GM18907 (cell line): ENCODE results near the gene NELL1.
"Not testable (repeated sequence)": the region's sequence is repeated elsewhere in the genome, so short reads cannot be mapped to it uniquely, and the experiment has no call there.

Experiments
- ATAC-seq: cut with Tn5 transposase; IDR thresholded peaks from one replicate; pipeline ENCODE4 v1.9.1; 2021; ENCODE audit warnings: mild to moderate bottlenecking, moderate library complexity; ENCODE audit not compliant: unreplicated experiment

NELL1 gene

DNA sequence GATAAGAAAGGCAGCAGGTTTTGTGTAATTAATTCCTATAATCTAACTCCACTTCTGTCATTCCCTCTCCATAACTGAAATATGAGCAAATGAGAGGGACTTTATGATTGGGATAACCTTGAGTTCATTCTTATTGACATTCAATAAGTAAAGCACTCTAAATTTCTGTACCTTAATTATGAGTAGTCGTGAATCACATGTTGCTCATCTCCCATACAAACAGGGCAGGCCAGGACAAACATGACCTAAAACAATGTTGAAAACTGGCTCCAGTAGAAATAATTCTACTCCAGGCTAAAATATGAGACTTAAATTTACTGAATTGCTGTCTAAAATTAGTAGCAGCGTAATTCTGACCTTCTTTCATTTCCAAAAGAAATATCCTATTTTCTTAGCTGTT is 505.4 kb downstream of the NELL1 start:
- ATAC-seq = no peak

DNA sequence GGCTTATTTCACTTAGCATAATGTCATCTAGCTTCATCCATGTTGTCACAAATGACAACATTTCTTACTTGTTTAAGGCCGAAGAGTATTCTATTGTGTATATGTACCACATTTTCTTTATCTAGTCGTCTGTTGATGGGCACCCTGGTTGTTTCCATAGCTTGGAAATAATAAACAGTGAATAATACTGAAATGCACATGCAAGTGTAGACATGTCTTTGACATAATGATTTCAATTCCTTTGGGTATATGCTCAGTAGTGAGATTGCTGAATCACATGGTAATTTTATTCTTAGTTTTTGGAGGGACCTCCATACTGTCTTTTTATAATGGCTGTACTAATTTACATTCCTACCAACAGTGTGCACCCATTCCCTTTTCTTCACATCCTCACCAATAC is 508.0 kb downstream of the NELL1 start:
- no peak for ATAC-seq

DNA sequence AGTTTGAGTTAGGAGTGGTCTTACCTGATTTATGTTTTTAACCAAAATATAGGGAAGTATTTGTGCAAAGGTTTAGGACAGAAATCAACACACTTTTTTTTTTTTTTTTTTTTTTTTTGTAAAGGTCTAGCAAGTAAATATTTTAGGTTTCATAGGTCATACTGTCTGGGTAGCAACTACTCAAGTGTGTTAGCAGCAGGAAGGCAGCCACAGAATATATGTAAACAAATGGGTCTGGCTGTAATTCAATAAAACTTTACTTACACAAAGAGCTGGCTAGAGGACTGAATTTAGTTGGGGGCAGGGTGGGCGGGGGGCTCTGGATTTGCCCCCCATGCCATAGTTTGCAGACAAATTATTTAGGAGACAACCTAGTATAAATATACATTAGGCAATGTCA is 510.4 kb downstream of the NELL1 start:
- no peak for ATAC-seq

GRCh38 chr11:21180182-21180581 is 510.8 kb downstream of the NELL1 start:
- no peak for ATAC-seq

DNA sequence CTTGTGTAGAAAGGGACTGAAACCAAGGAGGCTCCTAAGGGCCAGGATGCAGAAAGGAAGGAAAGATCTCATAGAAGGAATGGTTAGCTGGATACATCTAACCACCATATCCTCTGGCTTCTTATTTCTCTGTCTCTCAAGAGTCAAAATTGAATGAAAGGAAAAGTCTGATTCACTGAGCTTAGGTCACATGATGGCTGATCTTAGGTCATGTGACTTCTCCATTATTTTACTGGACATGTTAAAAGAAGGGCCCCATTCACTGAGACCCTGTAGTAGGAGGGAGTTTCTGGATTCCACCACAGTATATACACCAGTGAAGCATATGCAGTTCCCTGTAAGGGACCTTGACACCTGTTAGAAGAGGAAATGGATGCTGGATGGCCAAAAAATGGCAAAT is 516.6 kb downstream of the NELL1 start:
- ATAC-seq = no peak

DNA sequence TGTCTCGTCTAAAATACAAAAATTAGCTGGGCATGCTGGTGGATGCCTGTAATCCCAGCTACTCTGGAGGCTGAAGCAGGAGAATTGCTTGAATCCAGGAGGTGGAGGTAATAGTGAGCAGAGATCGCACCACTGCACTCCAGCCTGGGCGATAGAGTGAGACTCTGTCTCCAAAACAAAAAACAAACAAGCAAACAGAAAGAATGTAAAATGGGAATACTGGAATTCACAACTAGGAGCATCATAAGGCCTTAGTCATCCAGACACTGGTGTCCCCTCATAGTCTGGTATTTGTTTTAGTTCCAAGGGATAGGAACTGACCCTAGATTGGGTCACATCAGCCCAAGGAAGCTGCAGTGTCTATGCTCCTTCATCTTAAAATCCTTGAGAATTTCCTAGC is 520.8 kb downstream of the NELL1 start:
- no peak for ATAC-seq

DNA sequence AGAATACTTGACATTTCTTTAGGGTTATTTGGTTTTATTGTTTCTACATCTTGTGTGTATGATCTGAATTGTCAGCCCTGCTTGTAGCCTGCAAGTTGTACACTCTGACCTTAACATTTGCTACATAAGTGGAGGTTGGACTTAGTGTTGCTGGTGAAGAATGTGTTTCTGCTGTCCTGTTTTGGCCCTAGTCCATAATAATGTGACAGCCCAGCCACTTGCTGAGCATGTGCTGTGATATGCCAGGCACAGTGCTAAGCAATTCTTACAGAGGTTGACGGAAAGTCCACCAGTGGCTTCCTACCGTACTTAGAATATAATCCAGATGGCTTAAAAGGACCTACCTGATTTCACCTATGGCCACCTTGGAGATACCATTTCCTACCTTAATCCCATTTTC is 526.6 kb downstream of the NELL1 start:
- ATAC-seq = no peak

- ATAC-seq = no peak
Observed at GRCh38 chr11:21198498-21198897, 529.1 kb downstream of the NELL1 start.

DNA sequence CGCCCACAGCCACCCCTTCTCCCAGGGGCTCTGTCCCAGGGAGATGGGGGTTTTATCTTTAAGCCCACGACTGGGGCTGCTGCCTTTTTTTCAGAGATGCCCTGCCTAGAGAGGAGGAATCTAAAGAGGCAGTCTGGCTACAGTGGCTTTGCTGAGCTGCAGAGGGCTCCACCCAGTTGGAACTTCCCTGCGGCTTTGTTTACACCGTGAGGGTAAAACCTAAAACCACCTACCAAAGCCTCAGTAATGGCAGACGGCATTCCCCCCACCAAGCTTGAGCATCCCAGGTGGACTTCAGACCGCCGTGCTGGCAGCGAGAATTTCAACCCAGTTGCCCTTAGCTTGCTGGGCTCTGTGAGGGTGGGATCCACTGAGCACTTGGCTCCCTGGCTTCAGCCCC is 535.8 kb downstream of the NELL1 start:
- no peak for ATAC-seq

GRCh38 chr11:21225860-21226259 is 556.5 kb downstream of the NELL1 start:
- no peak for ATAC-seq

GRCh38 chr11:21229224-21229623 is 559.8 kb downstream of the NELL1 start:
- no peak for ATAC-seq

DNA sequence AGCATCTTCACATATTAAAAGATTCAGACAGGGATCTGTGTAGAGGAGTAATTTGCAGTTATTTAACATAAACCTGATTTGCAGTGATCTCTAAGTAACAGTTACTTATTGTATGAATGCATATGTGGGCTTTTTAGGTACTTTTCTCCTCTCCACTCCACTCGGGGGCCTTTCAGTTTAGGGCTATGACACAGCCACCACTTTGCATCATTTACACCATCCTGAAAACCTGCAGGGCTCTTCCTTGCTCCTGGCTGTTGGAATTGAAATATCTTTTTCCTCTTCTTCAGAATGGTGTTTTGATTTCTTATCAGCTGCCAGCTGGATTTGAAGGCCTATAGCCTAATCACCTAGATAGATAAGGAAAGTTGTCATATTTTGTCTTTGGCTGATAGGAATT is 580.8 kb downstream of the NELL1 start:
- ATAC-seq = no peak

GRCh38 chr11:21254055-21254454 is 584.7 kb downstream of the NELL1 start:
- ATAC-seq = no peak

DNA sequence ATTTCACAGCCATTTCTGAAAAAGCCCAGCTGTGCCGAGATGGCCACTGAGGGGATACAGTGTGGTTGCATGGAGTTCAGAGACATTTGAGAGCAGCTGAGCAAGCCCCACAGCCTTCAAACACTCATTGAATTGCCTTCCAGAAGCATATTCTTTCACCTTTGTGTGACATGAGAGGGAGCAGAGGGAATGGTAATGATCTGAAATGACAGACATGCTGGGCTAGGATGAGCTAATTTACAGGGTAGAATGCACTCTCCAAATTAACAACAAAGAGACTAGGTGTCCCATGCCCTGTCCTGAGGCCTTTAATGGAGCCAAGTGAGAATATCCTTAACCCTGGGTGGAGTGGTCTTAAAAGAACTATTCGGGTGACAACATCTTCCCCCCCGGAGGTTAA is 585.4 kb downstream of the NELL1 start:
- no peak for ATAC-seq

GRCh38 chr11:21257461-21257860 is 588.1 kb downstream of the NELL1 start:
- ATAC-seq = no peak

GRCh38 chr11:21258414-21258813 is 589.0 kb downstream of the NELL1 start:
- no peak for ATAC-seq

DNA sequence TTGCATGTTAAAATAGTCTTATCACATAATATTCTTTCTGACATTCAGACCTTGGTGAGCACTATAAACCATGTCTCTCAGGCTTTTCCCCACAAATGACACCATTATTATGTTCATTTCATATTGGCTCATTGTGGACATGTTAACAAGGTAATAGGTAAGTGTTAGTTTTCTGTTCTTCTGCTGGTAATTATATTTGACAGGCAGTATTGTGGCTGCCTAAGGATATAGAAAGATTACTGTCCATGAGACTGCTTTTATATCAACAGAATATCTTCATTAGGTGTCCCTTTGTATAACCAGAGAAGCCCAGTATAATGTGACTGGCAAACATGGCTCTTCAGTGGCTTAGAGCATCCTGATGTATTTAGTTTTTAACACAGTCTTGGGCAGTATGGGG is 590.7 kb downstream of the NELL1 start:
- ATAC-seq = no peak

DNA sequence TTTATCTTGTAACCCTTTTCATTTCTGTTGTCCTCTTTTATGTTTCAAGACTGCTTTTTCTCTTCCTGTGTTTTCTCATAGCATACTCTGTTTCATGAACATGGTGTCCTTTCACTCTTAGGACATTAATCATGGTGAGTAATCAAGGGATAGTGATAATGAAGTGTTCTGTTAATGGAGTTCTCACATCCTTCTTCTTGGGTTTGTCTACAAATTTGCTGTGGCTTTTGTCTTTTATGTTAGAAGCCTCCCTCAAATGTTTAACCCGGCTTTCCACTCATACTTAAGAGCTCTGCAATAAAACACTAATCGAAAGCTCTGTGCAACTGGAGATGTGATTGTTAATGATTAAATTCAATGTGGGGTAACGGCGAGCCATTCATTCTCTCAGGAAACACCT is 593.6 kb downstream of the NELL1 start:
- ATAC-seq = no peak

DNA sequence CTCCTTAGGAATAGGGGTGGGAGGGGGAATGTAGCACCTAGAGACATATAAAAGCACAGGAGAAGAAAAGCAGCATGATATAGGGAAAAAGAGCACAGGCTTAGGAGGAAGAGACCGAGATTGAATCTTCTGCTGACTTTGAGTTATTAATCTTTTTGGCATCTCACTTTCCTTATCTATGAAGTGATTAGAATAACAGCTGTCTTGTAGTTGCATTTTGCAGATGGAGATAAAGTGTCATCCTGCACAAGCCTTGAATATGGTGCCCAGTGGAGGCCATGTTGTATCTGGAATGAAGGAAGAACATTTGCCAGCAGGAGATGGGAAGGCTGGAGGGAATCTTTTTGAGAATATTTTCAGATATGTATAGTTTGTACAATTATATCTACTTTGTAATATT is 594.7 kb downstream of the NELL1 start:
- ATAC-seq = no peak

GRCh38 chr11:21268036-21268435 is 598.6 kb downstream of the NELL1 start:
- no peak for ATAC-seq

- ATAC-seq = not testable (repeated sequence)
Observed at GRCh38 chr11:21272139-21272538, 602.8 kb downstream of the NELL1 start.

GRCh38 chr11:21278840-21279239 is 609.5 kb downstream of the NELL1 start:
- no peak for ATAC-seq

GRCh38 chr11:21285104-21285503 is 615.7 kb downstream of the NELL1 start:
- ATAC-seq = no peak

- ATAC-seq = no peak
Observed at GRCh38 chr11:21289686-21290085, 620.3 kb downstream of the NELL1 start.
